H1 (cell line): ENCODE results near the gene MLLT6. TPM values are rescaled to one million over a fixed set of nuclear protein-coding genes. Genes with fewer than 3 reads are reported as not detected.

ENCODE experiments used
- CTCF ChIA-PET: fragments of 300-600 bp; sonication (Branson Sonifier 250); formaldehyde crosslinking; loops from one replicate; lab custom pipeline; 2021; ENCODE audit not compliant: partially characterized antibody; lab: Charles Lee
- POLR2A ChIA-PET: fragments of 300-600 bp; sonication (Branson Sonifier 250); formaldehyde crosslinking; loops from one replicate; lab custom pipeline; 2021; ENCODE audit warnings: inconsistent platforms; ENCODE audit not compliant: partially characterized antibody; lab: Charles Lee
- DNase-seq, 2 experiments: peaks; one replicate each; pipeline versions ENCODE4 v3.0.0 to v3.0.0-alpha.2; 2010 to 2022; ENCODE audit warnings: low spot score in 2 of 2, low read depth in 1 of 2, mixed read lengths in 1 of 2
- FAIRE-seq: peaks from 2 replicates; lab custom pipeline; 2011; peaks lifted over from hg19 to GRCh38; lab: Jason Lieb, UNC
- H2AFZ ChIP-seq: 2 replicates; pipeline ENCODE4 v1.8.1; 2012; ENCODE audit warnings: low read length, inconsistent platforms
- H2AK5ac ChIP-seq: 2 replicates; pipeline ENCODE4 v1.6.1; 2013; ENCODE audit warnings: low read depth, low read length
- H2BK120ac ChIP-seq: replicated peaks from 2 replicates; pipeline ENCODE3; 2013; ENCODE audit warnings: low read depth, low read length, inconsistent platforms
- H2BK12ac ChIP-seq: 2 replicates; pipeline ENCODE4 v1.6.1; 2013; ENCODE audit warnings: low read depth, low read length
- H2BK15ac ChIP-seq: 2 replicates; pipeline ENCODE4 v1.6.1; 2013; ENCODE audit warnings: low read length
- H2BK20ac ChIP-seq: 2 replicates; pipeline ENCODE4 v1.6.1; 2013; ENCODE audit warnings: low read length
- H2BK5ac ChIP-seq: 2 replicates; pipeline ENCODE4 v1.6.1; 2013; ENCODE audit warnings: low read depth, low read length
- H3K14ac ChIP-seq: 2 replicates; pipeline ENCODE4 v1.6.1; 2013; ENCODE audit warnings: inconsistent platforms; ENCODE audit not compliant: insufficient read length
- H3K18ac ChIP-seq: 2 replicates; pipeline ENCODE4 v1.6.1; 2013; ENCODE audit warnings: low read length; ENCODE audit errors: extremely low read depth
- H3K23ac ChIP-seq: 2 replicates; pipeline ENCODE4 v1.6.1; 2013; ENCODE audit warnings: inconsistent platforms; ENCODE audit not compliant: insufficient read length
- H3K23me2 ChIP-seq: 2 replicates; pipeline ENCODE4 v1.6.1; 2013; ENCODE audit warnings: low read depth, low read length
- H3K27ac ChIP-seq: 2 replicates; pipeline ENCODE4 v1.6.1; 2011; ENCODE audit warnings: low read depth, low read length, inconsistent platforms
- H3K27me3 ChIP-seq, 4 experiments: replicated peaks in 1 of 4; 1 replicate in 1 of 4; 2 replicates in 3 of 4; pipeline versions ENCODE4 v1.6.1 to v1.8.1; 2011 to 2013; ENCODE audit warnings: low read length in 3 of 4, mild to moderate bottlenecking in 3 of 4, inconsistent platforms in 2 of 4, mixed read lengths in 2 of 4, moderate library complexity in 1 of 4; ENCODE audit not compliant: control insufficient read depth in 3 of 4, insufficient read depth in 3 of 4; ENCODE audit errors: extremely low read depth in 1 of 4
- H3K36me3 ChIP-seq, 4 experiments: 2 replicates each; pipeline versions ENCODE4 v1.6.1 to v1.8.1; 2011 to 2013; ENCODE audit warnings: mild to moderate bottlenecking in 4 of 4, low read length in 3 of 4, moderate library complexity in 2 of 4, control low read depth in 1 of 4, inconsistent platforms in 1 of 4; ENCODE audit not compliant: insufficient read depth in 4 of 4, control insufficient read depth in 2 of 4
- H3K4ac ChIP-seq: replicated peaks from 2 replicates; pipeline ENCODE3; 2013; ENCODE audit warnings: low read length, low read depth, mixed read lengths, inconsistent platforms; ENCODE audit not compliant: insufficient read length
- H3K4me1 ChIP-seq, 4 experiments: replicated peaks in 1 of 4; 1 replicate in 1 of 4; 2 replicates in 3 of 4; pipeline versions ENCODE4 v1.6.1 to v1.8.1; 2011 to 2013; ENCODE audit warnings: low read length in 3 of 4, inconsistent platforms in 2 of 4, mixed read lengths in 1 of 4; ENCODE audit not compliant: insufficient read depth in 4 of 4, control insufficient read depth in 3 of 4
- H3K4me2 ChIP-seq, 2 experiments: 2 replicates each; pipeline versions ENCODE4 v1.6.1 to v1.8.1; 2011 to 2013; ENCODE audit warnings: low read depth in 2 of 2, low read length in 2 of 2, control low read depth in 1 of 2, inconsistent platforms in 1 of 2, mild to moderate bottlenecking in 1 of 2; ENCODE audit not compliant: insufficient read depth in 1 of 2
- H3K4me3 ChIP-seq, 4 experiments: fragments of 200-600, 300-600 bp in 1 of 4; sonication (generic), shearing (Covaris generic), sonication (Bioruptor Twin) in 1 of 4; 2 replicates each; pipeline versions ENCODE4 v1.5.1 to v1.8.1; 2011 to 2016; ENCODE audit warnings: low read length in 4 of 4, low read depth in 3 of 4, control low read depth in 2 of 4, inconsistent platforms in 2 of 4, mild to moderate bottlenecking in 2 of 4, mixed read lengths in 1 of 4, moderate library complexity in 1 of 4; ENCODE audit not compliant: insufficient read depth in 2 of 4; ENCODE audit errors: extremely low read depth in 1 of 4
- H3K56ac ChIP-seq: replicated peaks from 2 replicates; pipeline ENCODE3; 2013; ENCODE audit warnings: low read depth, mild to moderate bottlenecking, mixed read lengths, low read length, inconsistent platforms; ENCODE audit not compliant: insufficient read length
- H3K79me1 ChIP-seq: 2 replicates; pipeline ENCODE4 v1.6.1; 2013; ENCODE audit warnings: low read depth, low read length, control low read depth
- H3K79me2 ChIP-seq, 2 experiments: 2 replicates each; pipeline versions ENCODE4 v1.6.1 to v1.8.1; 2012 to 2013; ENCODE audit warnings: low read length in 2 of 2, mild to moderate bottlenecking in 2 of 2, inconsistent platforms in 1 of 2; ENCODE audit not compliant: insufficient read depth in 2 of 2, control insufficient read depth in 1 of 2
- H3K9ac ChIP-seq, 4 experiments: replicated peaks in 1 of 4; 1 replicate in 1 of 4; 2 replicates in 3 of 4; pipeline versions ENCODE4 v1.6.1 to v1.8.1; 2011 to 2013; ENCODE audit warnings: low read depth in 3 of 4, low read length in 3 of 4, control low read depth in 2 of 4, mild to moderate bottlenecking in 2 of 4, moderate library complexity in 2 of 4, inconsistent platforms in 1 of 4; ENCODE audit errors: extremely low read depth in 1 of 4
- H3K9me3 ChIP-seq, 2 experiments: 2 replicates each; pipeline versions ENCODE4 v1.6.1 to v1.8.1; 2012 to 2013; ENCODE audit warnings: mild to moderate bottlenecking in 2 of 2, moderate library complexity in 2 of 2, control low read depth in 1 of 2, inconsistent platforms in 1 of 2, low read depth in 1 of 2, low read length in 1 of 2, mixed read lengths in 1 of 2; ENCODE audit not compliant: insufficient read depth in 2 of 2
- H4K20me1 ChIP-seq, 2 experiments: replicated peaks in 1 of 2; 2 replicates each; pipeline versions ENCODE3 to v1.8.1; 2011 to 2013; ENCODE audit warnings: inconsistent platforms in 2 of 2, low read length in 2 of 2, mild to moderate bottlenecking in 1 of 2; ENCODE audit not compliant: insufficient read depth in 2 of 2, control insufficient read depth in 1 of 2
- H4K5ac ChIP-seq: 2 replicates; pipeline ENCODE4 v1.6.1; 2013; ENCODE audit warnings: low read length, low read depth, mixed read lengths, inconsistent platforms; ENCODE audit not compliant: insufficient read length
- H4K8ac ChIP-seq: 2 replicates; pipeline ENCODE4 v1.8.0; 2013; ENCODE audit warnings: mild to moderate bottlenecking, moderate library complexity, low read length, inconsistent platforms; ENCODE audit not compliant: insufficient read depth; ENCODE audit errors: extremely low read depth
- H4K91ac ChIP-seq: replicated peaks from 2 replicates; pipeline ENCODE3; 2013; ENCODE audit warnings: low read length, mixed read lengths, inconsistent platforms; ENCODE audit not compliant: insufficient read length
- CEBPB ChIP-seq: IDR thresholded peaks from 2 replicates; pipeline ENCODE4 v1.6.1; 2012; ENCODE audit warnings: low read depth, low read length
- FOSL1 ChIP-seq: IDR thresholded peaks from 2 replicates; pipeline ENCODE4 v1.6.1; 2011; ENCODE audit warnings: mild to moderate bottlenecking, low read depth, low read length, moderate library complexity; ENCODE audit not compliant: insufficient read depth
- HDAC6 ChIP-seq: IDR thresholded peaks from one replicate; pipeline ENCODE4 v1.7.1; 2012; ENCODE audit warnings: low read depth, mild to moderate bottlenecking, inconsistent platforms, low read length, moderate library complexity
- KDM1A ChIP-seq: fragments of 200-600, 300-600 bp; sonication (generic); IDR thresholded peaks from 2 replicates; pipeline ENCODE4 v1.7.1; 2016; ENCODE audit warnings: mild to moderate bottlenecking, low read length, borderline replicate concordance
- SUZ12 ChIP-seq: fragments of 200-600 bp; sonication (generic); IDR thresholded peaks from 2 replicates; pipeline ENCODE4 v1.6.1; 2012; ENCODE audit warnings: mild to moderate bottlenecking, inconsistent platforms, low read length, moderate library complexity, mixed read lengths
- WGBS, 2 experiments: shearing (Covaris generic) in 1 of 2; methylation state at CpG; one replicate each; pipeline versions ENCODE4 v1.1.6 to v1.1.7; 2013 to 2015; ENCODE audit warnings: low lambda C conversion rate in 2 of 2, mixed read lengths in 2 of 2, inconsistent platforms in 1 of 2, low coverage in 1 of 2, missing lambda C conversion rate in 1 of 2; ENCODE audit not compliant: insufficient replicate concordance in 2 of 2, insufficient coverage in 1 of 2, insufficient read length in 1 of 2; ENCODE audit errors: extremely low coverage in 1 of 2, missing lambda C conversion rate in 1 of 2; 5-methylcytosine and 5-hydroxymethylcytosine counted together
- polyA plus RNA-seq, 7 experiments: library from polyadenylated mRNA; depleted of rRNA in 3 of 7; stranded (reverse) in 5 of 7; unstranded in 2 of 7; fragments of >200 nt in 5 of 7; fragments of 200-250 nt in 2 of 7; gene quantifications; 1 replicate in 5 of 7; 2 replicates in 1 of 7; 4 replicates in 1 of 7; pipeline versions ENCODE4 v1.2.1 to v1.2.3, GENCODE V29; 2011 to 2013; ENCODE audit warnings: missing spikeins in 2 of 7, mixed read lengths in 2 of 7
- total RNA-seq: library from RNA; stranded (reverse); fragmentation: NEBNext Ultra II Directional; extraction: Animal tissue kit (Norgen Biotek cat#: 25700); gene quantifications from 2 replicates; pipeline ENCODE4 v1.2.1, GENCODE V29; 2021

Gene MLLT6
- total and polyA plus RNA-seq, 2 of the 8 experiments (the other 6 are each of a cell fraction or from before 2014, with no cell fraction given), result 6.5 to 8.0 TPM

DNA sequence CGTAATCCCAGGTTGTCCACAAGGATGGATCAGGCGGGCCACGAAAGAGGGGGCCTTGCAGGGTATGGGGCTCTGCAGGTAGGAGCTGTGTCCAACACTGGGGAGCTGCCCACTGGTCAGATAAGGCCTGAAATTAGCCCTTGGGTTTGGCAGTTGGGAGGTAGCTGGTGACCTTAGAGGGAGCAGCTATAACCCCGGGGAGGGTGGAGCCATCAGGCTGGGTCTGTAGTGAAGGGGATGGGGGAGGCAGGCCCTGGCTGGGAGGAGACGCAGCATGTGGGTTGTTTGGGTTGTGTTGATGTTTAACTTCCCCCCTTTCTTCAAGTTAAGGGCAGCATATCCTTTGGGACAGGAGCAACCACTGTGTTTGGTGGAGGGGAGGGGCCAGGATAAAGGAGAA, 5.9 kb downstream of the MLLT6 start:
- FAIRE-seq, result no peak
- CTCF ChIA-PET, result interaction anchor here (0.8 to 3.4 kb wide), 17 partner anchors 8 to 127 kb away, joined by 3 to 21 read pairs (median 4); no protein-coding TSS in a partner anchor
- no peak for TF ChIP-seq CEBPB
- TF ChIP-seq HDAC6, result no peak
- no peak for TF ChIP-seq SUZ12
- no peak for TF ChIP-seq FOSL1
- no peak for TF ChIP-seq KDM1A

More for the DNA sequence above, 5.9 kb downstream of the MLLT6 start:
- no peak overlapping the region for H3K4me3 ChIP-seq
- peaks cover 2 to 7% of the 10 kb centered on the region in 2 experiments for H4K20me1 ChIP-seq
- H3K79me2 ChIP-seq, result no peaks in the 10 kb centered on the region
- DNase-seq, result no peak
- H3K27ac ChIP-seq, result no peak overlapping the region
- 91% methylated on average over 5 of the region's 5 CpGs; no CpG with 5 or more reads in 1 of the 2 experiments for WGBS, 2 experiments
- peaks cover 15 to 41% (median 27%) of the 10 kb centered on the region in 4 experiments for H3K4me1 ChIP-seq
- H2AFZ ChIP-seq, result no peak overlapping the region
- no peak overlapping the region for H4K5ac ChIP-seq
- no peak overlapping the region for H2BK15ac ChIP-seq
- no peaks in the 10 kb centered on the region for H3K36me3 ChIP-seq
- H2BK5ac ChIP-seq, result no peak overlapping the region
- no peak overlapping the region for H4K91ac ChIP-seq
- no peak overlapping the region for H2AK5ac ChIP-seq
- no peak overlapping the region for H3K56ac ChIP-seq
- H3K18ac ChIP-seq, result no peak overlapping the region
- no peak overlapping the region for H3K4ac ChIP-seq
- no peak overlapping the region for H2BK12ac ChIP-seq
- peaks cover 12% of the 10 kb centered on the region for H3K23me2 ChIP-seq
- no peak overlapping the region for H4K8ac ChIP-seq
- no peak overlapping the region for H3K4me2 ChIP-seq
- H3K9me3 ChIP-seq, result no peaks in the 10 kb centered on the region
- H3K23ac ChIP-seq, result no peak overlapping the region
- H3K27me3 ChIP-seq, result peaks cover 4 to 36% (median 22%) of the 10 kb centered on the region in 4 experiments
- POLR2A ChIA-PET, result interaction anchor here (0.6 to 2.7 kb wide), 9 partner anchors 9 to 113 kb away, joined by 3 to 24 read pairs (median 4); no protein-coding TSS in a partner anchor
- H2BK120ac ChIP-seq, result no peak overlapping the region
- no peak overlapping the region for H2BK20ac ChIP-seq
- no peaks in the 10 kb centered on the region for H3K79me1 ChIP-seq
- no peak overlapping the region for H3K9ac ChIP-seq
- no peak overlapping the region for H3K14ac ChIP-seq
